ENCODE results near the gene METTL26.

Gene METTL26

GRCh38 chr16:636206-637080, at the start of gene METTL26:
Gene METTL26, minus strand, starts transcription at chr16:636305. Its CDS starts 15 bp downstream, at chr16:636290.
- peak; percentile 96 for DNase-seq

DNA sequence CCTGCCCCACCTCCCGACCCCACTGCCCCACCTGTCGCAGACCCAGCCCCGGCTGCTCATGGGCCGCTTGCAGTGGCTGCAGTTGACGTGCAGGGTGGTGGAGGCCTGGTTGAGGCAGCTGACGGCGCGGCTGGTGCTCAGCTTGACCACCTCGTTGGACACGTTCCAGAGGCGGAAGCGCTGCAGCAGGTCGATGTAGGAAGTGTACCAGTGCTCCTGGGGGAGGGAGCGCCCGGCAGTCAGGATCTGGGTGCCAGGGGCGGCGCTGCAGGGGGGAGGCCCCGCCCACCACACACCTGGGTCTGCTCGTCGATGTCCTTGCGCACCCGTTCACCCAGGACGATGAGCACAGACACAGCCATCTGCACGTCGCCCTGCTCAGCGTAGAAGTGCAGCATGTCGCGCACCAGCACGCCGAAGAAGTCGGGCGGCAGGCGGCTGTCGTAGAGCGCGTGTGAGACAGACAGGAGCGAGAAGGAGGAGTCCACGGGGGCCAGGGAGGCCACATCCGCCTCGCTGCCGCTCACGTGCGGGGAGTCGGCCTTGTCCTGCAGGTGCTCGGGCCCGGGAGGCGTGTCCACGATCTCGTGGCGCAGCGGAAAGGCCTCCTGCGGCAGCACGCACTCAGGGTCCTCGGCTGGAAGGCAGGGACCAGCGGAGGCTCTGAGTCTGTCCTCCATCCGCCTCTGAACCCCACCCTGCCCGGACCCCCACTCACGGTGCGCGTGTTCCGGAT, 49.0 kb upstream of the METTL26 start:
- DNase-seq, result no peak

- DNase-seq, result peak; percentile 98
These were observed 48.1 kb upstream of the METTL26 start, which contains the start of gene JMJD8 for GRCh38 chr16:684071-684794. Gene JMJD8, minus strand, starts transcription at chr16:684334. Its CDS starts 15 bp downstream, at chr16:684319.

GRCh38 chr16:683396-684070, 47.4 kb upstream of the METTL26 start:
- peak; percentile 24 for DNase-seq

GRCh38 chr16:682493-683395, 46.6 kb upstream of the METTL26 start:
- DNase-seq, result no peak

- DNase-seq, result no peak
These were observed 45.8 kb upstream of the METTL26 start for GRCh38 chr16:681746-682427.

DNA sequence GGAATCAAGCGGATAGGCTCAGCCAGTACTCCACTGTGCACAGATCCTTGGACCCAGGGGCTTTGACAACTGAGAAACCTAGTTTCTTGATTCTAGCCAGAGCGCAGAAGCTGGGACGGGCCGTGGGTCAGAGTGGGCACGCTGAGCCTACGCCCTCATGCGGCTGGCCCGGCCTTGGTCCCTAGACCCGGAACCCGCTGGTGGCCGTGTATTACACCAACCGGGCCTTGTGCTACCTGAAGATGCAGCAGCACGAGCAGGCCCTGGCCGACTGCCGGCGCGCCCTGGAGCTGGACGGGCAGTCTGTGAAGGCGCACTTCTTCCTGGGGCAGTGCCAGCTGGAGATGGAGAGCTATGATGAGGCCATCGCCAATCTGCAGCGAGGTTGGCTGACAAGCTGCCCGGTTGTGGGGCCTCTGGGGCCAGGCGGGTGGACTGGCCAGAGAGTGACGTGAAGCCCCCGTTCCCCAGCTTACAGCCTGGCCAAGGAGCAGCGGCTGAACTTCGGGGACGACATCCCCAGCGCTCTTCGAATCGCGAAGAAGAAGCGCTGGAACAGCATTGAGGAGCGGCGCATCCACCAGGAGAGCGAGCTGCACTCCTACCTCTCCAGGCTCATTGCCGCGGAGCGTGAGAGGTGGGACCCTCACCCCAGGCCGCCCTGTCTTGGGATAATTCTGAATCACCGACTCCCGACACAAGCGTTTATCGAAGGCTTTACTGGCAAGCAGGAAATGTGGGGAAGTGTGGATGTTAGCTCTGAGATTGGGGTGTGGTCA, 45.1 kb upstream of the METTL26 start:
- peak; percentile 34 for DNase-seq

DNA sequence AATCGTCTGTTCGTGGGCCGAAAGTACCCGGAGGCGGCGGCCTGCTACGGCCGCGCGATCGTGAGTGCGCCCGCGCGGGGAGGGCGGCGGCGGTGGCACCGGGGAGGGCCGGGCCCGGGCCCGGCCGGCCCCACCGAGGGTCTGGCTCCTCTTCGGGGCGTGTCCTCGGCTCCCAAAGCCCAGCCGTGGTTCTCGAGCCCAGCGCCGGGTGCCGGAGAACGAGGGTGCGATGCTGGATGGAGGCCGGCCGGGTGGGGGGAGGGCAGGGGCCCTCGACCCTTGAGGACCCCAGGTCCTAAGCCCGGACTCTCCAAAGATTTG, 44.5 kb upstream of the METTL26 start:
- no peak for DNase-seq

- DNase-seq, result peak; percentile 94
These were observed 43.9 kb upstream of the METTL26 start, which contains the start of gene STUB1 for GRCh38 chr16:679814-680624. Gene STUB1, plus strand, starts transcription at chr16:680410. Its CDS starts 116 bp downstream, at chr16:680526.

GRCh38 chr16:678858-679813, 43.0 kb upstream of the METTL26 start:
- DNase-seq, result peak; percentile 75

DNA sequence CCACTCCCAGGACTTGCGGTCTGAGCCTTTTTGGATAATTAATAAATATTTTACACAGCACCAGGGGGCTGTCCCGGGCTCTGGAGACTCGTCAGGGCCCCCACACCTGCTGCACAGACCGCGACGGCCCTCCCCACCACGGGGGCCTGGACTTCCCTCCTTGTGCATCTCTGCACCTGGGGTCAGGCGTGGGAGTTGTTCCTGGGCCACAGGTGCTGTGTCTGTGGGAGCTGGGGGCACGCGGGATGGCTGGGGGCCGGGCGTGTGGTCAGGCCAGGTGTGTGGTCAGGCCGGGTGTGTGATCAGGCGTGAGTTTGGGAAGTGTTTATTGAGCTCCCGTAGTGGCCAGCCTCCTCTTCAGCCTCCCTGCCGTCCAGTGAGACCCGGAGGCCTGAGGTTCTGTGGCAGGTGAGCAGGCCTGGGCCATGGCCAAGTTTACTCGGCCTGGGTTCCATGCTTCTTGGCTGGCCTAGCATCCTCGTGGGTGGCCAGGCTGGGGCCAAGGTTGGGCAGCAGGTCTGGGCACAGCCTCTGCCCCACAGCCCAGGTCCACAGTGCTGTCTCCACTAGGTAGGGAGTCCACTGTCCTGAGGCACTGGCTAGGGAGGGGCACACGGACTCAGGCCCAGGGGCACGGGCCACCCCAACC, 42.2 kb upstream of the METTL26 start:
- DNase-seq, result no peak

DNA sequence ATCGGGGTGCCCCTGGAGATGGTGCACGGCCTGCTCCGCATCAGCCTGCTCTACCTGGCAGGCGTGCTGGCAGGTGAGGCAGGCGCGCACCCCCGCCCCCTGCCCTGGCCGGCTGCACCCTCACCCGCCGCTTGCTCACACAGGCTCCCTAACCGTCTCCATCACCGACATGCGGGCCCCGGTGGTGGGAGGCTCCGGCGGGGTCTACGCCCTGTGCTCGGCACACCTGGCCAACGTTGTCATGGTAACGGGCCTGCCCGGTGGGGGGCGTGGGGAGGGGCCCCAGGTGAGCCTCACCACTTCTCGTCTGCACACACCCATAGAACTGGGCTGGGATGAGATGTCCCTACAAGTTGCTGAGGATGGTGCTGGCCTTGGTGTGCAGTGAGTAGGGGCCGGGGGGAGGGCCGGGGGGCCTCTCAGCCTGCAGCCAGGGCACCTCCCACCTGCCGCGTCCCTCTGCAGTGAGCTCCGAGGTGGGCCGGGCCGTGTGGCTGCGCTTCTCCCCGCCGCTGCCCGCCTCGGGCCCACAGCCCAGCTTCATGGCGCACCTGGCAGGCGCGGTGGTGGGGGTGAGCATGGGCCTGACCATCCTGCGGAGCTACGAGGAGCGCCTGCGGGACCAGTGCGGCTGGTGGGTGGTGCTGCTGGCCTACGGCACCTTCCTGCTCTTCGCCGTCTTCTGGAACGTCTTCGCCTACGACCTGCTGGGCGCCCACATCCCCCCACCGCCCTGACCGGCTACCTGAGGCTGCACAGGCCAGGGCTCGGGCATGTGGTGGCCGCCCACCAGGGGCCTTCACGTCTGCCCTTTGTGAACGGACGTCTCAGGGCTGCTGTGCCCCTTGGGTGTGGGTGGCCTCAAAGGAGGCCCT, 41.4 kb upstream of the METTL26 start:
- DNase-seq, result no peak

DNA sequence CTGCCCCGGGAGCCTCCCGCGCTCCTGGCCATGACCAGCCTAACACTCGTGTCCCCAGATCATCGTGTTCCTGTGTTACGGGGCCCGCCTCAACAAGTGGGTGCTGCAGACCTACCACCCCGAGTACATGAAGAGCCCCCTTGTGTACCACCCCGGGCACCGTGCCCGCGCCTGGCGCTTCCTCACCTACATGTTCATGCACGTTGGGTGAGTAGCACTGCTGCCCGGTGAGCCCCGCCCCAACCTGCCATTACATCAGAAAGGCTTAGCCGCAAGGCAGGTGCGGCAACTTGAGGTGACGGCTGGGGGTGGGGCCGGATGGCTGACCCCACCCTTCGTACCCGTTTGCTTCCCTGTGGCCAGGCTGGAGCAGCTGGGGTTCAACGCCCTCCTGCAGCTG, 40.8 kb upstream of the METTL26 start:
- no peak for DNase-seq

DNA sequence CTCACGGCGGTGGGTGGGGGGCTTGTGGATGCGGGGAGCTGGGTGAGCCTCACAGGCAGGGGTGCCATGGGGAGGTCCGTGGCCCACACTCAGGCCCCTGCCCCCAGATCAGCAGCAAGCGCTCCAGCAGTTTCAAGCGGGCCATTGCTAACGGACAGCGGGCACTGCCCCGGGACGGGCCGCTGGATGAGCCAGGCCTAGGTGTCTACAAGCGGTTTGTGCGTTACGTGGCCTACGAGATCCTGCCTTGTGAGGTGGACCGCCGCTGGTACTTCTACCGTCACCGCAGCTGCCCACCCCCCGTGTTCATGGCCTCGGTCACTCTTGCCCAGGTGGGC, 40.4 kb upstream of the METTL26 start:
- DNase-seq, result no peak

DNA sequence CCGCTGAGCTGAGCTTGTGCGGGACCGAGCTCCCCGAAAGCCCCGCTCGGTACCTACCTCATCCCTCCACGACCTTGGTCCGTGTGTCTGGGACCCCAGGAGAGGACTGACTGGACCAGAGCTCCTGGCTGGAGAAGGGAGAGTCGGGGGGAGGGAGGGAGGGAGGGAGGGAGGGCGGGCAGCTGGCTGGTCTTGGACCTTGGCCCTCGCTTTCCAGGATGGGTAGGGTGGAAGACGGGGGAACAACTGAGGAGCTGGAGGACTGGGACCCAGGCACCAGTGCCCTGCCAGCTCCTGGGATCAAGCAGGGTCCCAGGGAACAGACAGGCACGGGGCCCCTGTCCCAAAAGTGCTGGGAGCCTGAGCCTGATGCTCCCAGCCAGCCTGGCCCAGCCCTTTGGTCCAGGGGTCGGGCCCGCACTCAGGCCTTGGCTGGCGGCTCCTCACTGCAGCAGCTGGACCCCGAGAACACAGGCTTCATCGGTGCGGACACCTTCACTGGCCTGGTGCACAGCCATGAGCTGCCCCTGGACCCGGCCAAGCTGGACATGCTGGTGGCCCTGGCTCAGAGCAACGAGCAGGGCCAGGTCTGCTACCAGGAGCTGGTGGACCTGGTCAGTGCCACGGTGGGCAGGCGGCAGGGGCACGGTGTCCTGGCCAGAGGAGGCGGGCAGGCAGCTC, 39.9 kb upstream of the METTL26 start:
- DNase-seq, result no peak

Measured in activated CD4-positive, alpha-beta T cell treated with anti-CD3 and anti-CD28 coated beads, Interleukin-2, Interleukin-6, amounts not matched to agents 100 ng/mL and 50 ng/mL, durations not matched to agents 16 hours and 8 hours (primary cell).